PC-3 (cell line): Measurements from ENCODE around the gene MYO3B.

Experiments
- CTCF ChIP-seq: fragments of 300-600 bp; sonication (generic); conservative IDR thresholded peaks from 2 replicates; pipeline ENCODE4 v1.5.1; 2017; ENCODE audit warnings: antibody characterized with exemption, low read depth, mild to moderate bottlenecking, low read length
- EZH2 ChIP-seq: fragments of 300-600 bp; sonication (generic); IDR thresholded peaks from one replicate; pipeline ENCODE4 v1.6.1; 2017; ENCODE audit warnings: antibody characterized with exemption, mild to moderate bottlenecking, low read length; ENCODE audit not compliant: unreplicated experiment

GRCh38 chr2:170404846-170405245, 226.9 kb downstream of the MYO3B start:
- TF ChIP-seq EZH2 (no peak), CTCF (no peak)
